NCI-H345 treated with DMSO at 0.1 percent for 48 hours (cell line): ENCODE measurements around the gene SMYD3.

Experiments
- DNase-seq: peaks from one replicate; lab custom pipeline; 2025; ENCODE audit not compliant: unreplicated experiment; lab: John Stamatoyannopoulos, UW

Gene SMYD3

GRCh38 chr1:246311461-246311860 is 195.6 kb downstream of the SMYD3 start:
- no peak for DNase-seq

GRCh38 chr1:246309247-246309884 is 197.7 kb downstream of the SMYD3 start:
- DNase-seq, result no peak

GRCh38 chr1:246308533-246309075 is 198.5 kb downstream of the SMYD3 start:
- DNase-seq, result no peak

- DNase-seq, result no peak
These were observed 200.6 kb downstream of the SMYD3 start for GRCh38 chr1:246306415-246307037.

- no peak for DNase-seq
These were observed 202.4 kb downstream of the SMYD3 start for GRCh38 chr1:246304484-246305259.

- no peak for DNase-seq
These were observed 204.3 kb downstream of the SMYD3 start for GRCh38 chr1:246302711-246303317.

GRCh38 chr1:246302251-246302625 is 204.8 kb downstream of the SMYD3 start:
- no peak for DNase-seq

- DNase-seq, result no peak
These were observed 205.4 kb downstream of the SMYD3 start for GRCh38 chr1:246301553-246302250.

GRCh38 chr1:246300626-246301549 is 206.2 kb downstream of the SMYD3 start:
- DNase-seq, result no peak

GRCh38 chr1:246297279-246298265 is 209.5 kb downstream of the SMYD3 start:
- DNase-seq, result no peak

GRCh38 chr1:246295968-246296367 is 211.1 kb downstream of the SMYD3 start:
- no peak for DNase-seq

GRCh38 chr1:246295340-246295739 is 211.7 kb downstream of the SMYD3 start:
- no peak for DNase-seq

- no peak for DNase-seq
These were observed 212.8 kb downstream of the SMYD3 start for GRCh38 chr1:246294263-246294662.

- DNase-seq, result no peak
These were observed 213.5 kb downstream of the SMYD3 start for GRCh38 chr1:246293366-246294121.

GRCh38 chr1:246292571-246292970 is 214.5 kb downstream of the SMYD3 start:
- no peak for DNase-seq

- DNase-seq, result no peak
These were observed 216.0 kb downstream of the SMYD3 start for GRCh38 chr1:246291127-246291526.

- DNase-seq, result no peak
These were observed 223.2 kb downstream of the SMYD3 start for GRCh38 chr1:246283771-246284410.
